ENCODE data around the gene SLC25A26. TPM values are rescaled to one million over a fixed set of nuclear protein-coding genes. Genes with fewer than 3 reads are reported as not detected.

SLC25A26 gene
- total RNA-seq (10 to 100 TPM; 22.4 to 42.8 (median 28.9) TPM), polyA plus RNA-seq (10 to 100 TPM; 17.8 to 20.0 (median 19.8) TPM)

- TF ChIP-seq CTCF (IDR thresholded peaks at IDR 0.05) (no peak), POLR2A (IDR thresholded peaks at IDR 0.05) (peak in 1 of 2 donors; percentile 13), POLR2AphosphoS5 (IDR thresholded peaks at IDR 0.05) (peak; percentile 48 to 84 (median 77)), EP300 (IDR thresholded peaks at IDR 0.05) (no peak)
- Histone ChIP-seq H3K27me3 (no peaks in the 10 kb centered on the region), H3K4me3 (peak within 1 kb of the TSS; percentile 68 to 89 (median 80)), H3K4me1 (peaks cover 0 to 15% (median 8%) of the 10 kb centered on the region in 4 donors), H3K9me3 (no peaks in the 10 kb centered on the region), H3K27ac (peak within 1 kb of the TSS; percentile 71 to 82 (median 76)), H3K36me3 (peaks cover 0 to 7% (median 0%) of the 10 kb centered on the region in 4 donors)
- intact Hi-C loops (cut with DNase I) = loop anchor here (5.0 to 10.0 kb wide), 2 partner anchors 183 to 436 kb away; partner anchors contain the start of gene MAGI1
- DNase-seq = peak; percentile 98
- WGBS, 2 donors = 0% methylated on average over 56 of the region's 56 CpGs
Observed at GRCh38 chr3:66220602-66221377, at the start of gene SLC25A26. TSS of gene SLC25A26 (plus strand) at chr3:66221001. CDS start at chr3:66221095, 94 bp downstream.

- Histone ChIP-seq H3K4me1 (no peaks in the 10 kb centered on the region), H3K27ac (no peak overlapping the region), H3K27me3 (no peaks in the 10 kb centered on the region), H3K4me3 (no peak overlapping the region), H3K36me3 (no peaks in the 10 kb centered on the region), H3K9me3 (no peaks in the 10 kb centered on the region)
- no peak for DNase-seq
- 46 to 81% methylated on average over 1 of the region's 1 CpG for WGBS, 2 donors
- no peak for TF ChIP-seq POLR2AphosphoS5 (IDR thresholded peaks at IDR 0.05)
- no peak for TF ChIP-seq POLR2A (IDR thresholded peaks at IDR 0.05)
- no peak for TF ChIP-seq EP300 (IDR thresholded peaks at IDR 0.05)
- TF ChIP-seq CTCF (IDR thresholded peaks at IDR 0.05) = no peak
- intact Hi-C loops (cut with DNase I) = no loop called here
Observed at GRCh38 chr3:66172394-66172793, 48.4 kb upstream of the SLC25A26 start.

- H3K36me3 ChIP-seq = no peaks in the 10 kb centered on the region
- 87 to 89% methylated on average over 1 of the region's 1 CpG for WGBS, 2 donors
- no peak overlapping the region for H3K4me3 ChIP-seq
- no peaks in the 10 kb centered on the region for H3K4me1 ChIP-seq
- intact Hi-C loops (cut with DNase I) = no loop called here
- no peak overlapping the region for H3K27ac ChIP-seq
- H3K27me3 ChIP-seq = no peaks in the 10 kb centered on the region
- TF ChIP-seq POLR2AphosphoS5 (IDR thresholded peaks at IDR 0.05) (no peak), POLR2A (IDR thresholded peaks at IDR 0.05) (no peak), EP300 (IDR thresholded peaks at IDR 0.05) (no peak), CTCF (IDR thresholded peaks at IDR 0.05) (no peak)
- no peaks in the 10 kb centered on the region for H3K9me3 ChIP-seq
- no peak for DNase-seq
Observed at GRCh38 chr3:66177026-66177425, 43.8 kb upstream of the SLC25A26 start.

- TF ChIP-seq POLR2A (IDR thresholded peaks at IDR 0.05) = no peak
- TF ChIP-seq EP300 (IDR thresholded peaks at IDR 0.05) = no peak
- no peak for TF ChIP-seq POLR2AphosphoS5 (IDR thresholded peaks at IDR 0.05)
- no peak for TF ChIP-seq CTCF (IDR thresholded peaks at IDR 0.05)
- intact Hi-C loops (cut with DNase I) = no loop called here
- Histone ChIP-seq H3K27ac (no peak overlapping the region), H3K27me3 (no peaks in the 10 kb centered on the region), H3K9me3 (no peaks in the 10 kb centered on the region), H3K4me3 (no peak overlapping the region), H3K36me3 (no peaks in the 10 kb centered on the region), H3K4me1 (no peaks in the 10 kb centered on the region)
- no peak for DNase-seq
- 91 to 95% methylated on average over 6 of the region's 6 CpGs for WGBS, 2 donors
Observed at GRCh38 chr3:66178206-66178605, 42.6 kb upstream of the SLC25A26 start.

All from sigmoid colon (tissue), 7 donors.